G401.6 (cell line): ENCODE measurements around the gene CCND1.
"Not testable (repeated sequence)": the region's sequence is repeated elsewhere in the genome, so short reads cannot be mapped to it uniquely, and the experiment has no call there.

Experiments
- FAIRE-seq: peaks from 2 replicates; lab custom pipeline; 2012; peaks lifted over from hg19 to GRCh38; lab: Jason Lieb, UNC

Gene CCND1

GRCh38 chr11:69618237-69618636 is 22.7 kb upstream of the CCND1 start:
- FAIRE-seq, result no peak

DNA sequence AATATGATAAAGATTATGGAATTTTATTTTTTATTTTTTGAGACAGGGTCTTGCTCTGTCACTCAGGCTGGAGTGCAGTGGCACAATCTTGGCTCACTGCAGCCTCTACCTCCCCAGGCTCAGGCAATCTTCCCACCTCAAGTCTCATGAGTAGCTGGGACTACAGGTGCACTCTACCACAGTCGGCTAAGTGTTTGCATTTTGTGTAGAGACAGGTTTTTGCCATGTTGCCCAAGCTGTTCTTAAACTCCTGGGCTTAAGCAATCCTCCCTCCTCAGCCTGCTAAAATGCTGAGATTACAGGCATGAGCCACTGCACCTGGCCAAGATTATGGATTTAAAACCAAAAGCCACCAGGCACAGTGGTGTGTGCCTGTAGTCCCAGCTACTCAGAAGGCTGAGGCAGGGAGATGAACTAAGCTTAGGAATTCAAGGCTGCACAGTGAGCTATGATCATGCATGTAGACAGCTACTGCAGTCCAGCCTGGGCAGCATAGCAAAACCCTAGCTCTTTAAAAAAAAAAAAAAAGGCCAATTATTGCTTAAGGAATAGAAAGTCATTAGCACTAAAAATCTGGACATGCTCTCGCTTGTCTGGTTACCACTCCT is 20.2 kb upstream of the CCND1 start:
- no peak for FAIRE-seq

- FAIRE-seq, result not testable (repeated sequence)
Observed at GRCh38 chr11:69622097-69622681, 18.8 kb upstream of the CCND1 start.

- FAIRE-seq, result no peak
Observed at GRCh38 chr11:69624293-69624692, 16.7 kb upstream of the CCND1 start.

GRCh38 chr11:69625476-69625875 is 15.5 kb upstream of the CCND1 start:
- FAIRE-seq, result no peak

GRCh38 chr11:69627551-69627950 is 13.4 kb upstream of the CCND1 start:
- FAIRE-seq, result no peak

GRCh38 chr11:69630017-69630416 is 10.9 kb upstream of the CCND1 start:
- no peak for FAIRE-seq

DNA sequence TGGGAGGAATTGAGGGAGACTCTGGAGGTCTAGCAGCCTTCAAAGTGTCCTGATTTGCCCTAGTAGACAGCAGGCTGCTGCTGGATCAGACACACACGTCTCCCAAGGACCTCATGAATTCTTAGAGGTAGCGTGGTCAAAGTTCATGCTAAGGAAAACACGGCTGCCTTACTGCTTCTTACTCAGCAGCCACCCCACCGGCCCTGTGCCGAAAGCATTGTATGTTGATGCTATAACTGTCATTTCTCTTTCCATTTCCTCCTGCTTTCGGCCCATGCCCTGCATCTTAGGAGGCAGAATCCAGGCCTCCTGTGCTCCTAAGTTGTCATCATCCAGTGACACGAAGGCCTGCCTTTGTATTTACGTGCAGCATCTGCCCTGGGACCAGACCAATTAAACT is 10.5 kb upstream of the CCND1 start:
- FAIRE-seq, result no peak

DNA sequence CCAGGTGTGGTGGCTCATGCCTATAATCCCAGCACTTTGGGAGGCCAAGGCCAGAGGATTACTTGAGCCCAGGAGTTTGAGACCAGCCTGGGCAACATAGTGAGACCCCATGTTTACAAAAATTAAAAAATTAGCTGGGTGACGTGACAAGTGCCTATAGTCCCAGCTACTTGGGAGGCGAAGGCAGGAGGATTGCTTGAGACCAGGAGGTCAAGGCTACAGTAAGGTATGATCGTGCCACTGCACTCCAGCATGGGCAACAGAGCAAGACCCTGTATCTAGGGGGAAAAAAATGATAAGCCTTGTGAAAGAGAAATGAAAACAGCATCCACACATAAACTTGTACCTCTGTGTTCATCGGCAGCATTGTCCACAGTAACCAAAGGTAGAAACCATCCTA is 8.1 kb upstream of the CCND1 start:
- no peak for FAIRE-seq

DNA sequence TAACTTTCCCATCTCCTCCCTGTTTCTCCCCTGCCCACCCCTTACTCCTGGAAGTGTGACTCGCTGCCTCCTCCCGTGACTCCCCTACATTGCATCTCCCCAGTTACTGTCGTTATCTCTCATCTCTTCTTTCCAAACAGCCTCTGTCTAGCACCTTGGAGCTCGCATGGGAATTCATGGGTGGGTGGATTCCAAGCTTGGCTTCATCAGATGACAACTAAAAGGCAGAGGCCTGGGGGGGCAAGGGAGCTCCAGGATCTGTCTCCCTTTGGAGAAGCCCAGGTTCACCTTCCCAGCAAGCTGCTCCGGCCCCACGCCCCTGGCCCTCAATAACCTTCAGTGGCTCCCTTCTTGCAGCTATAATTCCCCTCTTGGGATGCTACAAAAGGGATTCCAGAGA is 6.9 kb upstream of the CCND1 start:
- no peak for FAIRE-seq

DNA sequence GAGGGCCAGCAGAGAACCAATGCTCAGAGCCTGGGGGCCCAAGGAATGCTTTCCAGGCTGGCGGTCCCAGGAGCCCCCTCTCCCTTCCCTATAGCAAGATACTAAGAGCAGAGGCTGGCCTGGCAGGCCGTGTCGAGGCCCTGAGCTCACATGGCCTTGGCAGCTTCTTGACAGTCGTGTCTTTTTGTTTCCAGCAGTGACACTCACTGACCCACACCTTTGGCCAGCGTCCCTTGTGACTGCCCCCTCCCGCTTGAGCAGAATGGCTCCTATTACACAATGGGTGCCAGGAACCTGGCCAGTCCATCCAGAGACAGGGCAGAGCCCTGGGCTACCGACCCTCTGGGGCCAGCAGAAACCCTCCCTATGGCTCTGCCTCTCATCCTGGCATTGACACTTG is 6.4 kb upstream of the CCND1 start:
- no peak for FAIRE-seq

GRCh38 chr11:69635195-69635594 is 5.8 kb upstream of the CCND1 start:
- FAIRE-seq, result no peak

GRCh38 chr11:69635804-69636511 is 5.0 kb upstream of the CCND1 start:
- no peak for FAIRE-seq

- no peak for FAIRE-seq
Observed at GRCh38 chr11:69636512-69637197, 4.3 kb upstream of the CCND1 start.

- FAIRE-seq, result no peak
Observed at GRCh38 chr11:69637198-69637940, 3.6 kb upstream of the CCND1 start.

GRCh38 chr11:69637941-69638871 is 2.8 kb upstream of the CCND1 start:
- FAIRE-seq, result no peak

DNA sequence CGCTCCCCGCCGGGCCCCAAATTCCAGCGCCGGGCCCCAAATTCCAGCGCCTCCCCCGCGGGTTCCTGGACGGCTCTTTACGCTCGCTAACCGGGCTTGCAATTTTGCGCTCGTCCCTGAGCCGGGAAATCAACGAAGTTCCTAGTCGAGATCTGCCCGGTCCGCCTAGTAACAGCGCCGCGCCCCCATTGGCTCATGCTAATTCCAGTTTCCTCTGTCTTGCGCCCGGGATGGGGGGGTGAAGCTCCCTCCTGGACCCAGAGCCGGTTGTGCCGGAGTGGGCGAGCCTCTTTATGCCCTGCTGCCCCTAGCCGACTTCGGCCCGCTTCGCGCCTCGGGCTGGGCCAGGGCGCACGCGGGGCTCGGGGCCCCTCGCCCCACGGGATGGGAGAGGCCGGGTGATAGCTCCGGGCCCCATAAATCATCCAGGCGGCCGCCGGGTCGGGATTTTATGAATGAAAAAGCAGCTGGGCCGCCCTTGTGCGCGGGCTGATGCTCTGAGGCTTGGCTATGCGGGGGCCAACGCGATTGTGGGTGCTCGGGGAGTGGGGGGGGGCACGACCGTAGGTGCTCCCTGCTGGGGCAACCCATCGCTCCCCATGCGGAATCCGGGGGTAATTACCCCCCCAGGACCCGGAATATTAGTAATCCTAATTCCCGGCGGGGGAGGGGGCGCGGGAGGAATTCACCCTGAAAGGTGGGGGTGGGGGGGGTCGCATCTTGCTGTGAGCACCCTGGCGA is 1.8 kb upstream of the CCND1 start:
- peak; percentile 97 for FAIRE-seq

GRCh38 chr11:69639831-69640230 is 1.1 kb upstream of the CCND1 start:
- peak; percentile 84 for FAIRE-seq

- no peak for FAIRE-seq
Observed at GRCh38 chr11:69640260-69640994, 529 bp upstream of the CCND1 start.
